Measurements from ENCODE around the gene FDX1.

Gene FDX1

GRCh38 chr11:110490886-110491285 lies 61.1 kb downstream of the FDX1 start:
- no peak overlapping the region for H3K27ac ChIP-seq
- TF ChIP-seq CTCF (conservative IDR thresholded peaks at IDR 0.05): no peak

DNA sequence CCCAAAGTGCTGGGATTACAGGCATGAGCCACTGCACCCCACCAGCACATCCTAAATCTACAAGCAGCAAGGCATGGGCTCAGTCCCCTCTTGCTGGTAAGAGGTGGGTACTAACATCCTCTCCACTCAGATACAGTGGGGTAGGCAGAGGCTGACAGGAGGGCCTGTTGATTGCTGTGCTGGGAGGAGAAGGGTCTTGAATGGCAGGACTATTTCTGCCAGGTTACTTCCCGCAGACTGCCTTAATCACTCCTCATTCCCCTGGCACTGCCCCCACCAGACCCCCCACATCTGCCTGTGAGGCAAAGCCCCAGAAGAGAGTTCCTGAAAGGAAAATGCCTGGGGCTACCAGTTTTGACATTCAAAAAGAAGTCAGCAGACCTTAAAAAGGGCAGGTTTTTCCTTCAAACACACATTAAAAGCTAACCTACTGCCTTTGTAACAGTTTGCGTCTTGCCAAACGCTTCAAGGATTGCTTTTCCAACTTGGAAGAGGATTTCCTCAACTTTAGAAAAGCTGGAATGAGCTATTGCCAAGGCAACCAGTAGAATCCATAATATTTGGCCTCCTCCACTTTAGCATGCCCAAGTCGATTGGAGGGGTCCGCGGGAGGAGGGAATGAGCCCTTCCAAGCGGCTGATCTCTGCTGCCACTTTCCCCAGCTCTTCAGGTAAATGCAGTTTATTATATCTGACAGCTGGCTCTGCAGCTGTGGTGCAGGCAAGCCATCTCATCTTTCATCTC lies 62.0 kb downstream of the FDX1 start:
- no peak for TF ChIP-seq CTCF (conservative IDR thresholded peaks at IDR 0.05)
- H3K27ac ChIP-seq: no peak overlapping the region

GRCh38 chr11:110492321-110492685 lies 62.6 kb downstream of the FDX1 start:
- no peak for TF ChIP-seq CTCF (conservative IDR thresholded peaks at IDR 0.05)
- no peak overlapping the region for H3K27ac ChIP-seq

DNA sequence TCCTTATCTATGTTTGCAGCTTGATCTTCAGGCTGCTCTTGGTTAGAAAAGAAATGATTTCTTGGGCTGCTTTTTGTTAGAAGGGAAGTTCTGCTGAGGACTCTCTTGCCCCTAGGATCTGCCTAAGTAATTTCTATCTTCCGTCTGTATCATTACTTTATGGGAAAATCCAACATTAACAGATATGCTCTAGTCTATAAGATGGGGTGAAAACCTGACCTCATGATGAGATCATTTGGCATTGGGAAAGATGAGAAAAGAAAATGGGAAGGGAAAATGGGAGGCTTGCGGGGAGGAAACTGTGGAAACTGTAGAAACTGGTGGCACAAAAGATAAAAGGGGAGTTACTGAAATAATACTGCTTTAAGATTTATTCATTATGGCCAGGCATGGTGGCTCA lies 63.6 kb downstream of the FDX1 start:
- no peak for TF ChIP-seq CTCF (conservative IDR thresholded peaks at IDR 0.05)
- no peak overlapping the region for H3K27ac ChIP-seq

- no peak for TF ChIP-seq CTCF (conservative IDR thresholded peaks at IDR 0.05)
- no peak overlapping the region for H3K27ac ChIP-seq
These were observed 67.7 kb downstream of the FDX1 start for GRCh38 chr11:110497231-110497978.

- no peak for TF ChIP-seq CTCF (conservative IDR thresholded peaks at IDR 0.05)
- H3K27ac ChIP-seq: no peak overlapping the region
These were observed 71.7 kb downstream of the FDX1 start for GRCh38 chr11:110501428-110501827.

- no peak overlapping the region for H3K27ac ChIP-seq
- TF ChIP-seq CTCF (conservative IDR thresholded peaks at IDR 0.05): no peak
These were observed 76.0 kb downstream of the FDX1 start for GRCh38 chr11:110505528-110506284.
